Activated CD8-positive, alpha-beta memory T cell treated with anti-CD3 and anti-CD28 coated beads for 36 hours (primary cell): ENCODE measurements around the gene NOL4L. TPM values are rescaled to one million over a fixed set of nuclear protein-coding genes. Genes with fewer than 3 reads are reported as not detected.
"Not testable (repeated sequence)": the region's sequence is repeated elsewhere in the genome, so short reads cannot be mapped to it uniquely, and the experiment has no call there.

Experiments used
- CTCF ChIA-PET: fragments of 350-600 bp; sonication (Branson Sonifier 250); formaldehyde crosslinking; loops from one replicate; lab custom pipeline; 2021; ENCODE audit warnings: antibody characterized with exemption; lab: Charles Lee
- POLR2A ChIA-PET: fragments of 350-600 bp; sonication (Branson Sonifier 250); formaldehyde crosslinking; loops from one replicate; lab custom pipeline; 2021; ENCODE audit warnings: antibody characterized with exemption; lab: Charles Lee
- total RNA-seq, 2 experiments: library from RNA; stranded (reverse); gene quantifications; one replicate each; pipeline ENCODE4 v1.2.3, GENCODE V29; 2021

The NOL4L gene
- total RNA-seq, 2 experiments from 2014 or later = 9.9 to 10.9 TPM

DNA sequence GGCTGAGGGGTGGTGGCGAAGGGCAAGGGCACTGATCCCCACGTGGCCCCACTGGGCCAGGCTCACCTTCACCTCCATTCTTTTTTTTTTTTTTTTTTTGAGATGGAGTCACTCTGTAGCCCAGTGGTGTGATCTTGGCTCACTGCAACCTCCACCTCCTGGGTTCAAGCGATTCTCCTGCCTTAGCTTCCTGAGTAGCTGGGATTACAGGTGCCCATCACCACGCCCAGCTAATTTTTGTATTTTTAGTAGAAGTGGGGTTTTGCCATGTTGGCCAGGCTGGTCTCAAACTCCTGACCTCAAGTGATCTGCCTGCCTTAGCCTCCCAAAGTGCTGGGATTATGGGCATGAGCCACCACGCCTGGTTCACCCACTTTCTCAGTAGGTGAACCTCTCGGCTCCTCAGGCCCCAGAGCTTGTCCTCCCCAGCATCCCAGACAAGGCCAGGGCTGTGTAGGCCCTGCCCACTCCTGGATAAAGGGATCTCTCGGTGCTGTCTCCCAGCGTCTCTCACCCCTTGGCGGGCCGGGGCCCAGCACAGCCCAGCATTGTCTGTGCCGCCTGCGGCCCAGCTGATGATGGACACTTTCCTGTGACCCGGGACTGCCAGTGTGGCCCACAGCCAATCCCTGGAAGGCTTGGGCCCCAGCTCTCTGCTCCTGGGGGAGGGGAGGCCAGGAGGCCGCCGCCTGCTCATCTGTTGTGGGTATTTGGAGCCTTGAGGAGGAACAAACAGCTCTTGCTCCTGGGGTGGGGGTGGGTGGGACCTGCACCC, 119.0 kb downstream of the NOL4L start:
- CTCF ChIA-PET = interaction anchor here (0.7 kb wide), 1 partner anchor 77 kb away, joined by 3 read pairs; no protein-coding TSS in a partner anchor
- POLR2A ChIA-PET = not testable (repeated sequence)

DNA sequence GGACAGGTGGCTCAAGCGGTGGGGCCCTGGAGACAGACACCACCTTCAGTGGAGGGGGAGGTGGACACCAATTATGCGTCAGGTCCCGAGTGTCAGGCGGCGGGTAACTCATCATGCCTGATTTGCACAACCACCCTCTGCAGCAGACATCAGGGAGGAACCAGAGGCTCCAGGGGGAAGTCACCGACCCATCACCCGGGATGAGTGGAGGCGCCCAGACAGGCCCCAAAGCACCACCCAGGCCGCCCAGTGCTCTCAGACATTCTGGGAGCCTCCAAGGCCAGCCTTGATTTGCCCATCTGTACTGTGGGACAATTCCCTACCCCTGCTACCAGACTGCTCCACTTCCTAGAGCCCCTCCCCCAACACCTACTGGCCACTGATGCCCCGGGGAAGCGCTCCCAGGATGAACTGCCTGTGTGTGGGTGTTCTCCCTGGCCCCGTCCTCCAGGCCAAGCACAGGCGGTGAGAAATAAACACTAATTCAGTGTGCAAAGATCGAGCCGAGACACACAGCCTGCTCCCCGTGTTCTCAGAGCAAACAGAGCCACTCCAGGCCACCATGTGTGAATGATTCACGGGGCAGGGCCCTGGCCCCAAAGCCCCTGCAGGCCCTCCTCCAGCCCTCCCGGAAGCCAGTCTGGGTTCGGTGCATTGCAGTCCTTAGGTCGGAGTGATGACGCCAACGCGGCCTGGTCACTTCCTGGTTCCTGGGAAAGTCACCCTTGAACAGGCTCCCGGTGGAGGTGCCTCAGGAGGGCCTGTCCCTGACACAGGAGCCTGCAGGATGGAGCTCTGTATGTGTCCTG, 119.8 kb downstream of the NOL4L start:
- CTCF ChIA-PET = no interaction called here
- POLR2A ChIA-PET = no interaction called here

GRCh38 chr20:32464401-32465091, 120.6 kb downstream of the NOL4L start:
- ChIA-PET CTCF (no interaction called here), POLR2A (no interaction called here)

GRCh38 chr20:32463642-32464400, 121.3 kb downstream of the NOL4L start:
- ChIA-PET CTCF (no interaction called here), POLR2A (no interaction called here)

DNA sequence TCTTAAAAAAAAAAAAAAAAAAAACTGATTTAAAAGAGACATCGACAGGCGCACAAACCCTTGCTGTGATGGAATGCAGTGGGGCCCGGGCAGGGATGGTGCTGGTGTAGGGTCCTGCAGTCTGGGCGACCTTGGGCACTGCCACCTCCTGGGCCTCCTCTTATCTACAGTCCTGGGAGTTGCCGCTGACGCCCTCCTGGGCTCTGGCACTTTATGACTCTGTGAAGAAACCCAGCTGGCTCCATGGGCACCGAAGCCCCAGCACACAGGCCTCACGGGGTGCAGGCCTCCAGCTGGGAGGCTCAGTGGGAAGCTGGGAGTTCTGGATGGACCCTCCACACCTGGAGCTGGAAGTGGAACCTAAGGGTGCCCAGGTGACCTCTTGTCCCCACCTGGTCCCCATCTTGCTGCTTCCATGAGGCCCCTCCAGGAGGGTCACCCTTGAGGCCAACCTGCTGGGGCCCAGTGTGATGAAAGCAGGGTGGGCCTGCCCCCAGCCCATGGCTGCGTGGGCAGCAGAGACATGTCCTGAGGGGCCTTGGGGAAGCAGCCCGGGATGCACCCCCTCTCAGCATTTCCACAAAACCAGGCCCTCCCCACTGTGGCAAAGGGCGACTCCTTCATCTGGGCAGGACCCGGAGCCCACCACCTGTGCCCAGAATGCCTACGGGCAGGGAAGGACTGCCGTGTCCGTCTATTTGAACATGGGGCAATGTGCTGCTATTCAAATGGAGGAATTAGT, 122.1 kb downstream of the NOL4L start:
- ChIA-PET CTCF (no interaction called here), POLR2A (no interaction called here)

GRCh38 chr20:32461836-32462600, 123.1 kb downstream of the NOL4L start:
- POLR2A ChIA-PET = no interaction called here
- CTCF ChIA-PET = no interaction called here

GRCh38 chr20:32460683-32461320, 124.3 kb downstream of the NOL4L start:
- ChIA-PET CTCF (no interaction called here), POLR2A (interaction anchor here (0.5 kb wide), 1 partner anchor 61 kb away, joined by 3 read pairs; no protein-coding TSS in a partner anchor)

DNA sequence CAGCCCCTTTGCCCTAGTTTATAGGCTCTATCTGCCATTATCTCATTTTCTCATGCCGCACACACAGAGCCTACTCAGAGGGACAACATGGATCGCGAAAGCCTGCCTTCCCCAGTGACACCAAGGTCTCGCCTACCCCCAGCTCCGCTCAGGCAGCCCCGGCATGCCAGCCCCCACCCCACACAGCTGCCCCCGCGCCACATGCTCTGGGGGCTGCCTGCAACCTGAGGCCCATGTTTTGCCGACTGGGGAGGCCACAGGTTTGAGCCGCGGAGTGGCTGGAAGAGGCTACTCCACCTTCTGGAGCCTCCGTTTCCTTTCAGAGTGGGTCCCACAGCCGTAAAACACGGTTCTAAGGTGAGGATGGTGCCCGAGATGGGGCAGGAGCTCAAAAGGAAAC, 124.9 kb downstream of the NOL4L start:
- ChIA-PET CTCF (no interaction called here), POLR2A (interaction anchor here (0.5 kb wide), 1 partner anchor 61 kb away, joined by 3 read pairs; no protein-coding TSS in a partner anchor)

- ChIA-PET POLR2A (no interaction called here), CTCF (no interaction called here)
These were observed 126.3 kb downstream of the NOL4L start for GRCh38 chr20:32458837-32459220.

DNA sequence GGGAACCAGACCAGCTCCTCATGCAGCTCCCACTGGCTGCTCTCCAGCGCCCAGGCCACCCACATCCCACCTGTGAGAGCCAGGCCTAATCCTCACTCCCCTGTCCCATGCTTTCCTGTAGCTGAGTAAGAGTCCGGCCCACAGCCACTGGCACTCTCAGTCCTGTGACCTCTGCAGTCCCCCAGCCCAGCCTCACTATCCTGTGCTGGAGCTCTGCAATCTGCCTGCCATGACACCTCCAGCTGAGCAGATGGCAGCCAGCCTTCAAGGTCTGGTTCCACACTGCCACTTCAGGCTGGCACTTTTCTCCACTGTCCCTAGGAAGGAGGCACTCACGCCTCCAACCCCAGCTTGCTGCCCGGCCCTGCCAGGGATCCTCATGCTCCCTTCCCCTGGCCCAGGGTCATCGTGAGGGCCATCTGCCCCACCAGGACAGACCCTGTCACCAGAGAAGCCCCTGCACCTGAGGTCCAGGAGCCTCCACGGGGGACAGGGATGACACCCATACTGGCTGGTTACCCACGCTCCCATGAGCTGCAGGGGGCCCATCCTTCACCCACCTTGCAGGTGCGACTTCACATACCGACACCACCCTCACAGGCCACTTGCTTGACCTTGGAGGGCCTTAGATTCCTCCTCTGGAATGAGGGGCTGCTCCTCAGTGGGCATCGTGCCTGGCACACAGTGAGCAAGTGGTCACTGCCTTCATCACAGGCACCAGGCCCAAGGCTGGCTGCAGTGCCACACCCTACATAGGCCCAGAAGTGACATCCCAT, 126.9 kb downstream of the NOL4L start:
- CTCF ChIA-PET = no interaction called here
- POLR2A ChIA-PET = no interaction called here

DNA sequence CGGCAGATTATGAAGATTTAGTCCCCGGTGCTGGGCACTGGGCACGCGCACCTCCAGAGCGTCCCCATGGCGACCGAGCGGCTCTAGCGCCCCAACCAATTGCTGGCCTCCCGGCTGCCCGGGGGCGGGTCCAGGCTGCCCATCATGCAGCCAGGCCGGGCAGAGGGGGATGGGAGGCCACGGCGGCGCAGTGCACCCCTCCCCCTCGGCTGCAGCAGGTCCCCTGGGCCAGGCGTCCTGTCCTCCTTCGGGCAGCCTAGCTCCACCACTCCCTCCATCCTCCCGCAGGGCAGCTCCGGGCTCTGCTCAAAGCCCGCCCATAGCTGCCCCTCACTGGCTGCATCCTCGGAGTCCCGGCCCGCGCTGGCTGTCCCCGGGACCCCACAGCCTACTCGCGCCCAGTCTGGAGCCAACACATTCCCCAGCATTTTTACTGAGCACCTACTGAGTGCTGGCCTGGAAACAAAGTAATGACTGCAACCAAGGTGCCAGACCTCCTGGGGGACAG, 127.6 kb downstream of the NOL4L start:
- POLR2A ChIA-PET = no interaction called here
- CTCF ChIA-PET = no interaction called here

- CTCF ChIA-PET = interaction anchor here (0.6 kb wide), 1 partner anchor 140 kb away, joined by 3 read pairs; no protein-coding TSS in a partner anchor
These were observed 128.2 kb downstream of the NOL4L start for GRCh38 chr20:32456869-32457478.

DNA sequence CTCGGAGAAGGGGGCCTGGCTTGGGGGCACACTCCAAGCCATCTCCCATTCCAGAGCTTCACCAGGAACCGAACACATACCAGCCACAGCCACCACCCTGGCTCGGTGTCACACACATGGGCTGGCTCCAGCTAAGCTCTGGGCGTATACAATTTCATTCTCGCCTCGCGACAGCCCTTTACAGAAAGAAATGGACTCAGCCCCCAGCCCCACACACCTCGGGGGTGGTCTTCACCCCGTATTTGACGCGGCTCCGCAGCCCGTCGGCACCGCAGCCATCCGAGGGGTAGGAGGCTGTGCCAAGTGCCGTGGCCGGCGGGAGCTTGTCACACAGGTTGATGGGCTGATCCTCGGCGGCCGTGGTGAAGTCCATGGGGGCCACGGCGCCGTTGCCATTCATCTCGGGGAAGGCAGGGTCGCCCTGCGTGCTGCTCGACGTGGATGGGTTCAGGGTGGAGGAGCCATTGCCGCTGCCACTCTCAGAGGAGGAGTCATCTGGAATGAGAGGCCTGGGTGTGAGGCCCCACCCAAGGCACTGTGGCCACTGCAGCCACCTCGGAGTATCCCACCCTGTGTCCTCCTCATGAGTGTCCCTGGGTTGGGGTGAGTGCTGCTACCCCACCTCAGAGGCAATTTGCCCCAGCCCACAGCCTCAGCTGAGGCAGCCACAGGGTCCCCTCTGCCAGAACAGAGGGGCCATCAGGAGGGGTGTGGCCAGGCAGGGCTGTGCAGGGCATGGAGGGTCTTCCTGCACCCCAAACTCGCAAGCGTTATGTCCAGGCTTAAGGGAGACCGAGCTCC, 129.0 kb downstream of the NOL4L start:
- POLR2A ChIA-PET = no interaction called here
- CTCF ChIA-PET = interaction anchor here (0.6 kb wide), 1 partner anchor 139 kb away, joined by 3 read pairs; no protein-coding TSS in a partner anchor

More at GRCh38 chr20:32456869-32457478, 128.2 kb downstream of the NOL4L start:
- POLR2A ChIA-PET = no interaction called here

- CTCF ChIA-PET = no interaction called here
- POLR2A ChIA-PET = no interaction called here
These were observed 129.8 kb downstream of the NOL4L start for GRCh38 chr20:32455171-32455900.
